ENCODE data around the gene METAP1D.

METAP1D gene

GRCh38 chr2:172009823-172010222 lies 10.1 kb downstream of the METAP1D start:
- H3K4me3 ChIP-seq (ENCODE audit: low read depth, low read length) = no peak overlapping the region
- no peak for DNase-seq (ENCODE audit: low read depth)
- TF ChIP-seq CTCF (conservative IDR thresholded peaks at IDR 0.05; ENCODE audit: low read depth, low read length) = no peak

- DNase-seq (ENCODE audit: low read depth) = no peak
- no peak for TF ChIP-seq CTCF (conservative IDR thresholded peaks at IDR 0.05; ENCODE audit: low read depth, low read length)
- H3K4me3 ChIP-seq (ENCODE audit: low read depth, low read length) = no peak overlapping the region
These were observed 12.2 kb downstream of the METAP1D start for GRCh38 chr2:172011812-172012575.

GRCh38 chr2:172012677-172013391 lies 13.1 kb downstream of the METAP1D start:
- no peak overlapping the region for H3K4me3 ChIP-seq (ENCODE audit: low read depth, low read length)
- TF ChIP-seq CTCF (conservative IDR thresholded peaks at IDR 0.05; ENCODE audit: low read depth, low read length) = no peak
- no peak for DNase-seq (ENCODE audit: low read depth)

- no peak overlapping the region for H3K4me3 ChIP-seq (ENCODE audit: low read depth, low read length)
- no peak for DNase-seq (ENCODE audit: low read depth)
- TF ChIP-seq CTCF (conservative IDR thresholded peaks at IDR 0.05; ENCODE audit: low read depth, low read length) = no peak
These were observed 13.6 kb downstream of the METAP1D start for GRCh38 chr2:172013396-172013795.

GRCh38 chr2:172021074-172021931 lies 21.6 kb downstream of the METAP1D start:
- TF ChIP-seq CTCF (conservative IDR thresholded peaks at IDR 0.05; ENCODE audit: low read depth, low read length) = no peak
- peak overlapping the region; percentile 6 for H3K4me3 ChIP-seq (ENCODE audit: low read depth, low read length)

GRCh38 chr2:172021955-172022354 lies 22.2 kb downstream of the METAP1D start:
- no peak for TF ChIP-seq CTCF (conservative IDR thresholded peaks at IDR 0.05; ENCODE audit: low read depth, low read length)
- peak; percentile 44 for DNase-seq (ENCODE audit: low read depth)
- H3K4me3 ChIP-seq (ENCODE audit: low read depth, low read length) = peak overlapping the region; percentile 36

More at GRCh38 chr2:172021074-172021931, 21.6 kb downstream of the METAP1D start:
- DNase-seq (ENCODE audit: low read depth) = peak; percentile 9
